DOHH2 (cell line): ENCODE measurements around the gene PADI3.

ENCODE experiments used
- H3F3A ChIP-seq: fragments of 200-600 bp; sonication (generic), shearing (Covaris generic); 2 replicates; pipeline ENCODE4 v1.6.0; 2016; ENCODE audit warnings: antibody characterized with exemption, mild to moderate bottlenecking; ENCODE audit not compliant: control insufficient read depth, insufficient read depth
- H3K27ac ChIP-seq: fragments of 200-600 bp; sonication (generic); 2 replicates; pipeline ENCODE4 v1.5.1; 2014; ENCODE audit warnings: low read depth, mild to moderate bottlenecking, low read length, moderate library complexity
- H3K27me3 ChIP-seq: fragments of 200-600 bp; sonication (generic); 2 replicates; pipeline ENCODE4 v1.6.1; 2014; ENCODE audit warnings: mild to moderate bottlenecking, low read length, mixed read lengths; ENCODE audit not compliant: control insufficient read depth
- H3K36me3 ChIP-seq: fragments of 200-600 bp; sonication (generic); 2 replicates; pipeline ENCODE4 v1.6.1; 2014; ENCODE audit warnings: mild to moderate bottlenecking, low read length, moderate library complexity, mixed read lengths; ENCODE audit not compliant: control insufficient read depth
- H3K4me1 ChIP-seq: fragments of 200-600 bp; sonication (generic); 2 replicates; pipeline ENCODE4 v1.6.1; 2014; ENCODE audit warnings: mild to moderate bottlenecking, low read length, mixed read lengths; ENCODE audit not compliant: control insufficient read depth
- H3K4me2 ChIP-seq: fragments of 200-600 bp; sonication (generic); 2 replicates; pipeline ENCODE4 v1.6.0; 2014; ENCODE audit warnings: mild to moderate bottlenecking, low read length, moderate library complexity
- H3K4me3 ChIP-seq: fragments of 200-600 bp; sonication (generic); 2 replicates; pipeline ENCODE4 v1.5.1; 2014; ENCODE audit warnings: mild to moderate bottlenecking, low read length, mixed read lengths
- H3K79me2 ChIP-seq: fragments of 200-600 bp; sonication (generic); 2 replicates; pipeline ENCODE4 v1.6.1; 2014; ENCODE audit warnings: mild to moderate bottlenecking, low read length, mixed read lengths; ENCODE audit not compliant: control insufficient read depth
- H3K9me2 ChIP-seq: fragments of 200-600 bp; sonication (generic); replicated peaks from 2 replicates; pipeline ENCODE4 v1.6.1; 2014; ENCODE audit warnings: mild to moderate bottlenecking, low read length, mixed read lengths; ENCODE audit not compliant: control insufficient read depth
- H3K9me3 ChIP-seq: fragments of 200-600 bp; sonication (generic); 2 replicates; pipeline ENCODE4 v1.6.1; 2014; ENCODE audit warnings: antibody characterized with exemption, low read length, mixed read lengths; ENCODE audit not compliant: control insufficient read depth, insufficient read depth
- H4K20me1 ChIP-seq: fragments of 200-600 bp; sonication (generic); 2 replicates; pipeline ENCODE4 v1.6.0; 2014; ENCODE audit warnings: low read depth, mild to moderate bottlenecking, antibody characterized with exemption, low read length, moderate library complexity; ENCODE audit not compliant: control insufficient read depth, insufficient read depth
- CTCF ChIP-seq: fragments of 200-600 bp; sonication (generic); IDR thresholded peaks from one replicate; pipeline ENCODE4 v1.5.1; 2014; ENCODE audit warnings: antibody characterized with exemption, mild to moderate bottlenecking, low read depth, low read length; ENCODE audit not compliant: poor library complexity, severe bottlenecking
- EZH2phosphoT487 ChIP-seq: fragments of 200-600 bp; sonication (generic); IDR thresholded peaks from 2 replicates; pipeline ENCODE4 v1.6.1; 2017; ENCODE audit warnings: borderline replicate concordance, mild to moderate bottlenecking, antibody characterized with exemption, low read length, moderate library complexity, mixed read lengths

Gene PADI3

GRCh38 chr1:17229379-17229778 lies 19.5 kb upstream of the PADI3 start:
- Histone ChIP-seq H4K20me1 (peaks cover 3% of the 10 kb centered on the region; the same call in 1 of the 2 replicates), H3K79me2 (no peaks in the 10 kb centered on the region), H3K4me2 (no peak overlapping the region), H3K9me3 (no peaks in the 10 kb centered on the region), H3K9me2 (no peaks in the 10 kb centered on the region), H3K27me3 (peaks cover 8% of the 10 kb centered on the region; the same call in 1 of the 2 replicates), H3K27ac (no peak overlapping the region), H3K4me3 (no peak overlapping the region), H3K4me1 (peaks cover 7% of the 10 kb centered on the region), H3F3A (no peaks in the 10 kb centered on the region), H3K36me3 (no peaks in the 10 kb centered on the region)
- TF ChIP-seq CTCF (no peak), EZH2phosphoT487 (no peak)

- Histone ChIP-seq H3K79me2 (no peaks in the 10 kb centered on the region), H3K4me1 (peaks cover 7% of the 10 kb centered on the region), H3K4me2 (no peak overlapping the region), H3K27ac (no peak overlapping the region), H3K9me3 (no peaks in the 10 kb centered on the region), H3K27me3 (peaks cover 9% of the 10 kb centered on the region; the same call in 1 of the 2 replicates), H3K36me3 (no peaks in the 10 kb centered on the region), H3K9me2 (no peaks in the 10 kb centered on the region), H4K20me1 (peaks cover 4% of the 10 kb centered on the region; the same call in 1 of the 2 replicates), H3K4me3 (no peak overlapping the region), H3F3A (no peaks in the 10 kb centered on the region)
- TF ChIP-seq CTCF (no peak), EZH2phosphoT487 (no peak)
These were observed 18.8 kb upstream of the PADI3 start for GRCh38 chr1:17230106-17230505.

- Histone ChIP-seq H3K9me2 (no peaks in the 10 kb centered on the region), H3K9me3 (no peaks in the 10 kb centered on the region), H3K4me2 (no peak overlapping the region), H3K4me3 (no peak overlapping the region), H3F3A (no peaks in the 10 kb centered on the region), H3K27me3 (peaks cover 9% of the 10 kb centered on the region; the same call in 1 of the 2 replicates), H4K20me1 (peaks cover 4% of the 10 kb centered on the region; the same call in 1 of the 2 replicates), H3K4me1 (peaks cover 7% of the 10 kb centered on the region), H3K36me3 (no peaks in the 10 kb centered on the region), H3K27ac (no peak overlapping the region), H3K79me2 (no peaks in the 10 kb centered on the region)
- no peak for TF ChIP-seq EZH2phosphoT487
- TF ChIP-seq CTCF, result no peak
These were observed 18.1 kb upstream of the PADI3 start for GRCh38 chr1:17230671-17231310.
